Neural progenitor cell (in vitro differentiated cells): ENCODE results near the gene SEC16A. TPM values are rescaled to one million over a fixed set of nuclear protein-coding genes. Genes with fewer than 3 reads are reported as not detected.
A peak's percentile ranks its signal among the peaks of the same experiment; 100 is the strongest.

Experiments
- DNase-seq: peaks from one replicate; pipeline ENCODE4 v3.0.0-alpha.2; 2016; ENCODE audit warnings: low spot score
- H2AFZ ChIP-seq: fragments of 200-600 bp; sonication (generic); replicated peaks from 2 replicates; pipeline ENCODE4 v1.6.1; 2016; ENCODE audit warnings: antibody characterized with exemption
- H3F3A ChIP-seq: fragments of 200-600 bp; sonication (generic); 2 replicates; pipeline ENCODE4 v1.6.1; 2016; ENCODE audit warnings: antibody characterized with exemption, low read depth
- H3K27ac ChIP-seq: fragments of 200-600 bp; sonication (generic); 2 replicates; pipeline ENCODE4 v1.5.1; 2016; ENCODE audit warnings: mild to moderate bottlenecking
- H3K27me3 ChIP-seq: fragments of 200-600 bp; sonication (generic); 2 replicates; pipeline ENCODE4 v1.6.1; 2016; ENCODE audit warnings: mild to moderate bottlenecking, moderate library complexity
- H3K36me3 ChIP-seq: fragments of 200-600 bp; sonication (generic); 2 replicates; pipeline ENCODE4 v1.5.1; 2016
- H3K4me1 ChIP-seq: fragments of 200-600 bp; sonication (generic); 2 replicates; pipeline ENCODE4 v1.6.1; 2016; ENCODE audit warnings: mixed run types
- H3K4me2 ChIP-seq: fragments of 200-600 bp; sonication (generic); 2 replicates; pipeline ENCODE4 v1.6.1; 2016
- H3K4me3 ChIP-seq: fragments of 200-600 bp; sonication (generic); 2 replicates; pipeline ENCODE4 v1.5.1; 2016
- H3K79me2 ChIP-seq: fragments of 200-600 bp; sonication (generic); 2 replicates; pipeline ENCODE4 v1.6.1; 2016; ENCODE audit warnings: low read depth
- H3K9ac ChIP-seq: fragments of 200-600 bp; sonication (generic); 2 replicates; pipeline ENCODE4 v1.6.1; 2016
- H3K9me3 ChIP-seq: fragments of 200-600 bp; sonication (generic); 2 replicates; pipeline ENCODE4 v1.5.1; 2016; ENCODE audit warnings: low read depth
- H4K20me1 ChIP-seq: fragments of 200-600 bp; sonication (generic); 2 replicates; pipeline ENCODE4 v1.6.1; 2016; ENCODE audit warnings: low read depth
- H3K27ac Mint-ChIP-seq: 3 replicates; pipeline ENCODE4 v1.8.0; 2021; ENCODE audit warnings: mixed read lengths
- H3K27me3 Mint-ChIP-seq: 2 replicates; pipeline ENCODE4 v1.8.0; 2022; ENCODE audit warnings: low read depth, mild to moderate bottlenecking, inconsistent platforms, moderate library complexity, mixed read lengths; ENCODE audit not compliant: insufficient read depth
- H3K36me3 Mint-ChIP-seq: 3 replicates; pipeline ENCODE4 v1.8.0; 2021; ENCODE audit warnings: mixed read lengths
- H3K4me1 Mint-ChIP-seq: 3 replicates; pipeline ENCODE4 v1.8.0; 2021; ENCODE audit warnings: mixed read lengths
- H3K4me3 Mint-ChIP-seq: 3 replicates; pipeline ENCODE4 v1.8.0; 2021; ENCODE audit warnings: mild to moderate bottlenecking, moderate library complexity, mixed read lengths
- H3K9me3 Mint-ChIP-seq: 3 replicates; pipeline ENCODE4 v1.8.0; 2020; ENCODE audit warnings: mixed read lengths
- CTCF ChIP-seq: fragments of 200-600 bp; sonication (generic); IDR thresholded peaks from 2 replicates; pipeline ENCODE4 v1.5.1; 2017; ENCODE audit warnings: antibody characterized with exemption, mild to moderate bottlenecking
- EZH2 ChIP-seq: fragments of 200-600 bp; sonication (generic); IDR thresholded peaks from 2 replicates; pipeline ENCODE4 v1.6.1; 2017; ENCODE audit warnings: antibody characterized with exemption, mild to moderate bottlenecking, moderate library complexity
- EZH2phosphoT487 ChIP-seq: fragments of 200-600 bp; sonication (generic); IDR thresholded peaks from 2 replicates; pipeline ENCODE4 v1.6.1; 2017; ENCODE audit warnings: antibody characterized with exemption
- total RNA-seq: library from RNA; depleted of rRNA; stranded (reverse); fragments of >200 nt; gene quantifications from 2 replicates; pipeline ENCODE4 v1.2.3, GENCODE V29; 2015; ENCODE audit warnings: low replicate concordance

Gene SEC16A
- total RNA-seq, 1 donor from 2014 or later: 16.8 TPM

- no peak overlapping the region for H3K27ac Mint-ChIP-seq
- H3K4me1 ChIP-seq: no peaks in the 10 kb centered on the region
- no peak overlapping the region for H3K27ac ChIP-seq
- no peak for DNase-seq
- H2AFZ ChIP-seq: no peak overlapping the region
- no peaks in the 10 kb centered on the region for H3K9me3 Mint-ChIP-seq
- H3K4me3 Mint-ChIP-seq: no peak overlapping the region
- H3K27me3 Mint-ChIP-seq: peaks cover 2% of the 10 kb centered on the region
- H3K4me3 ChIP-seq: no peak overlapping the region
- no peak for TF ChIP-seq CTCF
- no peak for TF ChIP-seq EZH2phosphoT487
- TF ChIP-seq EZH2: no peak
- peaks cover 13% of the 10 kb centered on the region for H3K36me3 Mint-ChIP-seq
- H3K9ac ChIP-seq: no peak overlapping the region
- H3K4me2 ChIP-seq: no peak overlapping the region
- peaks cover 64% of the 10 kb centered on the region for H4K20me1 ChIP-seq
- H3K79me2 ChIP-seq: peaks cover 56% of the 10 kb centered on the region
- H3K4me1 Mint-ChIP-seq: no peaks in the 10 kb centered on the region
- no peaks in the 10 kb centered on the region for H3K36me3 ChIP-seq
- H3K27me3 ChIP-seq: no peaks in the 10 kb centered on the region
- H3K9me3 ChIP-seq: no peaks in the 10 kb centered on the region
- no peaks in the 10 kb centered on the region for H3F3A ChIP-seq
Measured at GRCh38 chr9:136473354-136473721, 9.5 kb downstream of the SEC16A start.

GRCh38 chr9:136472640-136473353, 10.0 kb downstream of the SEC16A start:
- Mint-ChIP-seq H3K9me3 (no peaks in the 10 kb centered on the region), H3K36me3 (peaks cover 12% of the 10 kb centered on the region), H3K4me3 (no peak overlapping the region), H3K4me1 (no peaks in the 10 kb centered on the region), H3K27me3 (peaks cover 2% of the 10 kb centered on the region), H3K27ac (no peak overlapping the region)
- Histone ChIP-seq H4K20me1 (peaks cover 60% of the 10 kb centered on the region), H3K9me3 (no peaks in the 10 kb centered on the region), H2AFZ (no peak overlapping the region), H3K36me3 (no peaks in the 10 kb centered on the region), H3K4me1 (no peaks in the 10 kb centered on the region), H3F3A (no peaks in the 10 kb centered on the region), H3K27me3 (no peaks in the 10 kb centered on the region), H3K4me3 (no peak overlapping the region), H3K4me2 (no peak overlapping the region), H3K27ac (no peak overlapping the region), H3K79me2 (peaks cover 51% of the 10 kb centered on the region), H3K9ac (peak overlapping the region; percentile 32)
- TF ChIP-seq EZH2phosphoT487 (no peak), CTCF (no peak), EZH2 (no peak)
- DNase-seq: no peak

GRCh38 chr9:136471802-136472487, 10.9 kb downstream of the SEC16A start:
- H3K27ac ChIP-seq: no peak overlapping the region
- H3K4me1 ChIP-seq: no peaks in the 10 kb centered on the region
- no peak overlapping the region for H3K27ac Mint-ChIP-seq
- no peak overlapping the region for H3K4me2 ChIP-seq
- H3K79me2 ChIP-seq: peaks cover 42% of the 10 kb centered on the region
- H3K9ac ChIP-seq: no peak overlapping the region
- H3K36me3 ChIP-seq: no peaks in the 10 kb centered on the region
- H3K9me3 Mint-ChIP-seq: no peaks in the 10 kb centered on the region
- no peak for TF ChIP-seq EZH2phosphoT487
- H3K4me1 Mint-ChIP-seq: no peaks in the 10 kb centered on the region
- H3K9me3 ChIP-seq: no peaks in the 10 kb centered on the region
- H4K20me1 ChIP-seq: peaks cover 59% of the 10 kb centered on the region
- H3K27me3 Mint-ChIP-seq: peaks cover 2% of the 10 kb centered on the region
- DNase-seq: no peak
- H3K4me3 ChIP-seq: no peak overlapping the region
- peaks cover 11% of the 10 kb centered on the region for H3K36me3 Mint-ChIP-seq
- no peaks in the 10 kb centered on the region for H3F3A ChIP-seq
- no peaks in the 10 kb centered on the region for H3K27me3 ChIP-seq
- no peak overlapping the region for H3K4me3 Mint-ChIP-seq
- H2AFZ ChIP-seq: no peak overlapping the region
